ENCODE data around the gene IL17RB.

The IL17RB gene

DNA sequence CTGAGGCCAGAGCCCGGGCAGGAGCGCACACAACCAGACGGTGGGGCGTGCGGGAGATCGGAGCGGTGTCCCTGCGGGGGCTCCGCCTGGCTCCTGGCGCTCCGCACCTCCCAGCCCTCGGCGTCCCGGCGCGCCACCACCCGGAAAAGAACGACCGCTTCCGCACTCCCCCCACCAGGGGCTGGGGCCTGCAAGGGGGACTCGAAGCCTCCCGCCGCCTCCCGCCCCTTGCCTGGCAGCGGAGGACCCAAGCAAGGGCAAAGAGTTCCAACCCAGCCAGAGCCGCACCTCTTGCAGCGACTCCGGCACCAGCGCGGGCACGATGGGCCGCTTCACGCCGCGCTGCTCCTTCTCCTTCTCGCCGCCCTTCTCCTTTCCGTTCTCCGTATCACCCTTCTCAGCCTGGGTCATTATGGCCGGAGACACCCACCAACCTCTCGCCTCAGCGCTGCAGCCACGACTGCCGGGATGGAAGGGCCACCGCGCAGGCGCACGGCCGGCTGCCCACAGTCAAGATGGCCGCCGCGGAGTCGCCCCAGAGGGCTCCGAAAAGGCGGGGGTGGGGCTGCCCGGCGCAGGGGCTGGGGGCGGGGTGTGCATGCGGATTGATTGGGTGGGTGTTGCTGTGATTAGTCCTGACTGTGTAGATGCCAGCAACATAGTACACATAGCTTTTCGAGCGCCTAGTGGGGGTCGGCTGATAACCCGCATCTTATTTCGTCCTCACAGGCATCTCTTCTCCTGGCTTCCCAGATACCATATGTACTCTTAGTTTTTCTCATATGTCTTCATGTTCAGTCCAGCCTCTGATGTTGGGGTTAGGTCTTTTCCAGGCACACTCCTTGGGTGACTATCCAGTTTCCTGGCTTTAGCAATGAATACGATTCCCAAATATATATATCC, 35.6 kb downstream of the IL17RB start, which contains the start of gene ACTR8:
Gene ACTR8 (minus strand): TSS at position 462 of the 903 bp plus-strand sequence. CDS start 51 bp downstream, at position 411.
- TF ChIP-seq, protein P1, sequence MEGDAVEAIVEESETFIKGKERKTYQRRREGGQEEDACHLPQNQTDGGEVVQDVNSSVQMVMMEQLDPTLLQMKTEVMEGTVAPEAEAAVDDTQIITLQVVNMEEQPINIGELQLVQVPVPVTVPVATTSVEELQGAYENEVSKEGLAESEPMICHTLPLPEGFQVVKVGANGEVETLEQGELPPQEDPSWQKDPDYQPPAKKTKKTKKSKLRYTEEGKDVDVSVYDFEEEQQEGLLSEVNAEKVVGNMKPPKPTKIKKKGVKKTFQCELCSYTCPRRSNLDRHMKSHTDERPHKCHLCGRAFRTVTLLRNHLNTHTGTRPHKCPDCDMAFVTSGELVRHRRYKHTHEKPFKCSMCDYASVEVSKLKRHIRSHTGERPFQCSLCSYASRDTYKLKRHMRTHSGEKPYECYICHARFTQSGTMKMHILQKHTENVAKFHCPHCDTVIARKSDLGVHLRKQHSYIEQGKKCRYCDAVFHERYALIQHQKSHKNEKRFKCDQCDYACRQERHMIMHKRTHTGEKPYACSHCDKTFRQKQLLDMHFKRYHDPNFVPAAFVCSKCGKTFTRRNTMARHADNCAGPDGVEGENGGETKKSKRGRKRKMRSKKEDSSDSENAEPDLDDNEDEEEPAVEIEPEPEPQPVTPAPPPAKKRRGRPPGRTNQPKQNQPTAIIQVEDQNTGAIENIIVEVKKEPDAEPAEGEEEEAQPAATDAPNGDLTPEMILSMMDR (IDR thresholded peaks at IDR 0.05), result no peak

DNA sequence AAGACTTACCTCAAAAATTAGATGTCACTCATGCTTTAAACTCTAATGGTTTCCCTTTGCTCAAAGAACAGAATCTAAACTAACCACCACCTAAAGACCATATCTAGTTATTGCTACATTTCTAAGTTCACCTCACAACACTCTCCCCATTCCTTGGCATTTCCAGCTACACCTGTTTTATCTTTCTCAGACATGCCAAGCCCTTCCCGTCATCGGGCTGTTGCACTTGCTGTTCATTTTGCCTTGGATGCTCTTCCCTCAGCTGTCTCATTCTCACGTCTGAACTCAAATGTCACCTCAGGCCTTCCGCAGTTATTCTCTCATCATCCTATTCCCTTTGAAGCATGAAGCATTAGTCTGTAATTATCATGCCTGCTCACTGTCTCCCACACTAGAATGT, 36.6 kb downstream of the IL17RB start:
- TF ChIP-seq, protein P1 (IDR thresholded peaks at IDR 0.05), result no peak

DNA sequence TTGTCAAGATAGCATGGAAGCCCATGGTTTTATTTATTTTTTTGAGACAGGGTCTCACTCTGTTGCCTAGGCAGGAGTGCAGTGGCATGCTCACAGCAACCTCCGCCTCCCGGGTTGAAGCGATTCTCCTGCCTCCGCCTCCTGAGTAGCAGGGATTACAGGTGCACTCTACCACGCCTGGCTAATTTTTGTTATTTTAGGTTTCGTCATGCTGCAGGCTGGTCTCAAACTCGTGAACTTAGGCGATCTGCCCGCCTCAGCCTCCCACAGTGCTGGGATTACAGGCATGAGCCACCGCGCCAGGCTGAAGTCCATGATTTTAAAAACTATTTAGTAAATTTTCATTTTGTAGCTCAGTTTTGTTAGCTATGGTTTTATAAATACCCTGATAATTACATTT, 38.3 kb downstream of the IL17RB start:
- TF ChIP-seq, protein P1 (IDR thresholded peaks at IDR 0.05), result no peak

DNA sequence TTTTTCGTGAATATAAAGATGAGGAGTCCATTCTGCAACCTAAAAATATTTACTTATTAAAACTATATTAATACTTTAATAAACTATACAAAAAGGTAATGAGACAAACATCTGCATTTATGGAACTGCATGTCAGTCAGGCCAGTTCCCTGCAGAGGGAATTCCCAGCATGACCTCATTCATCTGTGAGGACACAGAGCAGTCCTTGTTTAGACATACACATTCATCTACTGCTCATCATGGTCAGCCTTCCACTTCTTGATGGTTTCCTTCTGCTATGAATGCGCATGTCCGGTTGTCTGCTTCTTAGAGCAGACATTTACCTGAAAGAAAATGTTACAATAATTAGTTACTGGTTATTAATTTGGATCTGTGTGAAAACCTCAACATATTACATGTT, 38.9 kb downstream of the IL17RB start:
- TF ChIP-seq, protein P1 (IDR thresholded peaks at IDR 0.05), result no peak

DNA sequence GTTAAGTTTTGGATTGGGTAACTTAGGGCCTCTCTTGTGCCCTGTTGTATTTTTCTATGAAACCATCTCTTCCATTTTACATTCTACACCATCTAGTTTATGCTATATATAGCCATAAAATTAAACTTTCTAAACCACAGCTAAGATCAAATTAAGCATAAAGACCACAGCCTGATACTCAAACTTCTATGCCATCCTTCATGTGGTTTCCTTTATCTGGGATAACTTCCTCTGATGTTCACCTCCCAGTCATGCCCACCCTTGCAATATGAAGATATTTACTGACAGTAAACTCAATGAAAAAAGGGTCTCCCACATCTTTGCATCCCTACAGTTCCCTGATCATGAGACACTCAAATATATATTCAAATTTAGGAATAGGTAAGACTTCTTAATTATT, 41.1 kb downstream of the IL17RB start:
- TF ChIP-seq, protein P1 (IDR thresholded peaks at IDR 0.05), result no peak

DNA sequence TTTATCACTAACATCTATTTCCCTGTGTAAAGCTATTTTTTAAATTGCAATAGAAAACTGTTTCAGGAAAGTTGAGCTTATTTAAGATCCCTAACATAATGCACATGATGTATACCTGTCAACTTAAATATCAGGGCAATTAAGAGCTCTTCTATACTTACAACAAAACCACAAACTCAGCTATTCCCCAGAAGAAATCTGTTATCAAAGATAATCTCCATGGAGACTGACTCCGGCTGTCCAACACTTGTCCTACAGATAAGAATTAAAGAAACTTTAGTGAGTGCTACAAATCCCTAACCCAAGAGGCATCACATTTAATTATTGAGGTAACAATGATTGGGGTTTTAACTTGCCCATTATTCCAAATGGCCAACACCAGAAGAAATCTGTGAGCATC, 41.9 kb downstream of the IL17RB start:
- TF ChIP-seq, protein P1 (IDR thresholded peaks at IDR 0.05), result no peak

DNA sequence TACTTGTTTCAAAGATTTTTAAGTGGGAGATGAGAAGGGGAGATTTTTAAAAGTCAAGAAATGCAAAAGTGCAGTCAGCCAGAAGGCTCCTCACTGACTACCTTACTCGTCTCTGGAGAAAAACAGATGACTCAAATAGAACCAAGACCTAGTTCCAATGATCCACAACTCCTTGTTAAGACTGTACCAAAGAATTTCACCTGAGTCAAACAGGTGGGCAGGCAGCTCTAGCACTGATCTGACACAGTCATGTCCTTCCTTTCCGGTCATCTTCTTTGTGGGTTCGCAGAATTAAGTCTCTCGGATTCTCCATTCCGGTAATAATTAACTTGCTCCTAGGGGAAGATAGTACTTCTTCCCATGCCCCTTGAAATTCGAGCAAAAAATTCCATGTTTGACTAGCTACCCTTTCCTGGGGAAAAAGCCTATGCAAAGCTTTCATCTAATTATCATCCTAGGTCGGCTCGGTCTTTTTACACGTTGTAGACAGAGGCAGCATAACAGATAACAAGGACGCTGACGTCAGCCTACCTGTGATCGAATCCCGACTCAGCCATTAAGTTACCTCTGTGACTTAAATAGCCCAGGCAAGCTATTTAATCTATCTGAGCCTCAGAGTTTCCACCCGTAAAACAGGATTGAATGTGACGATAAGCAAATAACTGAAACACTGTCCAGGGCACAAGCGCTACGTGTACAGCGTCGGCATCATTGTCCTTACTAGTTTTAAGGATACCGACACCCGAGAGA, 44.5 kb downstream of the IL17RB start:
- TF ChIP-seq, protein P1 (IDR thresholded peaks at IDR 0.05), result no peak
